Neural cell (in vitro differentiated cells): ENCODE data around the gene WNK2. TPM values are rescaled to one million over a fixed set of nuclear protein-coding genes. Genes with fewer than 3 reads are reported as not detected.

Experiments used
- H2AFZ ChIP-seq: fragments of 200-600, 300-800 bp; sonication (generic), shearing (Covaris generic); 2 replicates; pipeline ENCODE4 v1.6.0; 2014; ENCODE audit warnings: low read depth, mild to moderate bottlenecking, antibody characterized with exemption, low read length, moderate library complexity
- H3F3A ChIP-seq: fragments of 200-600 bp; shearing (Covaris generic); 2 replicates; pipeline ENCODE4 v1.6.1; 2016; ENCODE audit warnings: mild to moderate bottlenecking, moderate library complexity, mixed read lengths, antibody characterized with exemption, low read length; ENCODE audit not compliant: insufficient read depth, poor library complexity, severe bottlenecking
- H3K27ac ChIP-seq: fragments of 200-600, 300-800 bp; sonication (generic), shearing (Covaris generic); 2 replicates; pipeline ENCODE4 v1.5.1; 2014; ENCODE audit warnings: mild to moderate bottlenecking, low read length, moderate library complexity
- H3K27me3 ChIP-seq: fragments of 300-800, 200-600 bp; sonication (generic), shearing (Covaris generic); 2 replicates; pipeline ENCODE4 v1.6.0; 2014; ENCODE audit warnings: mild to moderate bottlenecking, low read depth, low read length, moderate library complexity; ENCODE audit not compliant: insufficient read depth
- H3K36me3 ChIP-seq: fragments of 300-800, 200-600 bp; sonication (generic), shearing (Covaris generic); 2 replicates; pipeline ENCODE4 v1.5.1; 2014; ENCODE audit warnings: mild to moderate bottlenecking, antibody characterized with exemption, low read length, moderate library complexity; ENCODE audit not compliant: insufficient read depth
- H3K4me2 ChIP-seq: fragments of 300-800, 200-600 bp; sonication (generic), shearing (Covaris generic); 2 replicates; pipeline ENCODE4 v1.6.0; 2014; ENCODE audit warnings: mild to moderate bottlenecking, low read length
- H3K4me3 ChIP-seq: fragments of 300-800, 200-600 bp; sonication (generic), shearing (Covaris generic); 2 replicates; pipeline ENCODE4 v1.5.1; 2014; ENCODE audit warnings: mild to moderate bottlenecking, low read length, moderate library complexity
- H3K79me2 ChIP-seq: fragments of 200-600 bp; shearing (Covaris generic); replicated peaks from 2 replicates; pipeline ENCODE4 v1.6.0; 2014; ENCODE audit warnings: mild to moderate bottlenecking, low read length, moderate library complexity; ENCODE audit not compliant: insufficient read depth
- H3K9ac ChIP-seq: fragments of 300-800, 200-600 bp; sonication (generic), shearing (Covaris generic); 2 replicates; pipeline ENCODE4 v1.6.1; 2016; ENCODE audit warnings: mild to moderate bottlenecking, low read length, mixed read lengths
- H3K9me2 ChIP-seq: fragments of 200-600 bp; shearing (Covaris generic); 2 replicates; pipeline ENCODE4 v1.6.1; 2016; ENCODE audit warnings: mild to moderate bottlenecking, low read length, mixed read lengths; ENCODE audit not compliant: insufficient read depth
- H3K9me3 ChIP-seq: fragments of 200-600, 300-800 bp; sonication (generic), shearing (Covaris generic); 2 replicates; pipeline ENCODE4 v1.6.1; 2016; ENCODE audit warnings: mild to moderate bottlenecking, mixed run types, low read length, moderate library complexity, mixed read lengths
- H4K20me1 ChIP-seq: fragments of 200-600 bp; shearing (Covaris generic); 2 replicates; pipeline ENCODE4 v1.6.1; 2016; ENCODE audit warnings: mild to moderate bottlenecking, mixed run types; ENCODE audit not compliant: insufficient read depth
- EP300 ChIP-seq: fragments of 450-650 bp; conservative IDR thresholded peaks from 2 replicates; pipeline ENCODE4 v1.6.1; 2014; ENCODE audit warnings: antibody characterized with exemption, mild to moderate bottlenecking, moderate library complexity; ENCODE audit not compliant: poor library complexity, severe bottlenecking
- EZH2 ChIP-seq: fragments of 200-600, 300-800 bp; shearing (Covaris generic), sonication (generic); IDR thresholded peaks from 2 replicates; pipeline ENCODE4 v1.6.1; 2014; ENCODE audit warnings: antibody characterized with exemption, low read length, borderline replicate concordance, mild to moderate bottlenecking; ENCODE audit not compliant: insufficient read depth, poor library complexity, severe bottlenecking
- MXI1 ChIP-seq: fragments of 450-650 bp; conservative IDR thresholded peaks from 2 replicates; pipeline ENCODE4 v1.6.1; 2014; ENCODE audit warnings: antibody characterized with exemption, mild to moderate bottlenecking; ENCODE audit not compliant: poor library complexity, severe bottlenecking
- POLR2AphosphoS5 ChIP-seq: IDR thresholded peaks from 2 replicates; pipeline ENCODE4 v1.6.1; 2012
- RAD21 ChIP-seq: fragments of 450-650 bp; conservative IDR thresholded peaks from 2 replicates; pipeline ENCODE4 v1.6.1; 2014; ENCODE audit warnings: antibody characterized with exemption, mild to moderate bottlenecking, moderate library complexity
- REST ChIP-seq: IDR thresholded peaks from 2 replicates; pipeline ENCODE4 v1.6.1; 2012; ENCODE audit warnings: borderline replicate concordance
- SMC3 ChIP-seq: fragments of 450-650 bp; conservative IDR thresholded peaks from 2 replicates; pipeline ENCODE4 v1.6.1; 2014; ENCODE audit warnings: antibody characterized with exemption, mild to moderate bottlenecking, moderate library complexity; ENCODE audit not compliant: poor library complexity
- TAF1 ChIP-seq: IDR thresholded peaks from 2 replicates; pipeline ENCODE4 v1.6.1; 2012; ENCODE audit warnings: low read depth
- polyA plus RNA-seq: library from polyadenylated mRNA; depleted of rRNA; stranded (reverse); fragments of >200 nt; gene quantifications from 2 replicates; pipeline ENCODE4 v1.2.3, GENCODE V29; 2014
- TF ChIP-seq, protein P1 (sequence below): fragments of 450-650 bp; IDR thresholded peaks from 2 replicates; pipeline ENCODE4 v1.5.1; 2014; ENCODE audit warnings: antibody characterized with exemption, mild to moderate bottlenecking, moderate library complexity; ENCODE audit not compliant: poor library complexity, severe bottlenecking

The WNK2 gene
- polyA plus RNA-seq, 1 donor from 2014 or later: 37.1 TPM

DNA sequence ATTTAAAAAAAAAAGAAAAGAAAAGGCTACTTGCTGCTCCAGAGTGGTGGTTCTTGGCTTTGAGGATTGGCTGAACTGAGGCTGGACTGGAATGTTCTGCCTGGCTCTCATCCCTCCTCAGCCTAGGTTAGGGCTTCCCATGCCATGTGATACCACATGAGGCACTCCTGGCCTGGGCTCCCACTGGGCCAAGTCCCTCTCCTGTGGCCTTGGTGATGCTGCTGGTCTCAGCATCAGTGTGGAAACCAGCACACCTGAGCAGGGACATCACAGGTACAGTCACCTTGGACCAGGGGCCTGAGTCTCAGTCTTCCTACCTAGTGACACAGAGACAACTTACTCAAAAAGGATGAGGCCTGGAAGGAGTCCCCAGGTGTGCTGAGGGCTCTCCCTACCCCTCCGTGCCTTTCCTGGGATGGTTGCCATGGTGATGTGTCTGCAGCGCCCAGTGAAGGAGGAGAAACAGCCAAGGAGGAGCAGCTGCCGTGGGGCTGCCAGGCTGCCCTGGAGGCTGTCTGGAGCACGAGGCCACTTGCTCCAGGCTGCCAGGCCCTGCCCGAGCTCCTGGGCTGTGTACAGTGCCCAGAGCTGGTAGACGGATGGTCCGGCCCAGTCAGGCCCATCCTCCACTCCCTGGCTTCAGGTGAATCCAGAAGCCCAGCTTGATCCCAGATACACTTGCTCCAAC, 71.0 kb downstream of the WNK2 start:
- H3K4me3 ChIP-seq: no peak overlapping the region
- no peak overlapping the region for H3K9ac ChIP-seq
- H2AFZ ChIP-seq: no peak overlapping the region
- no peak for TF ChIP-seq MXI1
- TF ChIP-seq, protein P1, sequence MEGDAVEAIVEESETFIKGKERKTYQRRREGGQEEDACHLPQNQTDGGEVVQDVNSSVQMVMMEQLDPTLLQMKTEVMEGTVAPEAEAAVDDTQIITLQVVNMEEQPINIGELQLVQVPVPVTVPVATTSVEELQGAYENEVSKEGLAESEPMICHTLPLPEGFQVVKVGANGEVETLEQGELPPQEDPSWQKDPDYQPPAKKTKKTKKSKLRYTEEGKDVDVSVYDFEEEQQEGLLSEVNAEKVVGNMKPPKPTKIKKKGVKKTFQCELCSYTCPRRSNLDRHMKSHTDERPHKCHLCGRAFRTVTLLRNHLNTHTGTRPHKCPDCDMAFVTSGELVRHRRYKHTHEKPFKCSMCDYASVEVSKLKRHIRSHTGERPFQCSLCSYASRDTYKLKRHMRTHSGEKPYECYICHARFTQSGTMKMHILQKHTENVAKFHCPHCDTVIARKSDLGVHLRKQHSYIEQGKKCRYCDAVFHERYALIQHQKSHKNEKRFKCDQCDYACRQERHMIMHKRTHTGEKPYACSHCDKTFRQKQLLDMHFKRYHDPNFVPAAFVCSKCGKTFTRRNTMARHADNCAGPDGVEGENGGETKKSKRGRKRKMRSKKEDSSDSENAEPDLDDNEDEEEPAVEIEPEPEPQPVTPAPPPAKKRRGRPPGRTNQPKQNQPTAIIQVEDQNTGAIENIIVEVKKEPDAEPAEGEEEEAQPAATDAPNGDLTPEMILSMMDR: no peak
- no peaks in the 10 kb centered on the region for H3K79me2 ChIP-seq
- no peak overlapping the region for H3K27ac ChIP-seq
- no peaks in the 10 kb centered on the region for H4K20me1 ChIP-seq
- no peaks in the 10 kb centered on the region for H3F3A ChIP-seq
- no peak overlapping the region for H3K4me2 ChIP-seq
- H3K9me3 ChIP-seq: no peaks in the 10 kb centered on the region
- H3K36me3 ChIP-seq: no peaks in the 10 kb centered on the region
- H3K27me3 ChIP-seq: no peaks in the 10 kb centered on the region
- no peaks in the 10 kb centered on the region for H3K9me2 ChIP-seq

- no peak overlapping the region for H2AFZ ChIP-seq
- no peak overlapping the region for H3K4me3 ChIP-seq
- H4K20me1 ChIP-seq: no peaks in the 10 kb centered on the region
- no peaks in the 10 kb centered on the region for H3K9me3 ChIP-seq
- TF ChIP-seq POLR2AphosphoS5 (no peak), SMC3 (no peak)
- H3K36me3 ChIP-seq: no peaks in the 10 kb centered on the region
- no peak overlapping the region for H3K4me2 ChIP-seq
- no peak overlapping the region for H3K27ac ChIP-seq
- H3K9ac ChIP-seq: no peak overlapping the region
- no peaks in the 10 kb centered on the region for H3K27me3 ChIP-seq
- H3K79me2 ChIP-seq: no peaks in the 10 kb centered on the region
- no peaks in the 10 kb centered on the region for H3F3A ChIP-seq
- H3K9me2 ChIP-seq: no peaks in the 10 kb centered on the region
These were observed 71.5 kb downstream of the WNK2 start for GRCh38 chr9:93255494-93255867.

- H3F3A ChIP-seq: no peaks in the 10 kb centered on the region
- H3K9ac ChIP-seq: no peak overlapping the region
- H4K20me1 ChIP-seq: no peaks in the 10 kb centered on the region
- H3K9me2 ChIP-seq: no peaks in the 10 kb centered on the region
- no peak overlapping the region for H2AFZ ChIP-seq
- H3K79me2 ChIP-seq: no peaks in the 10 kb centered on the region
- no peaks in the 10 kb centered on the region for H3K27me3 ChIP-seq
- no peaks in the 10 kb centered on the region for H3K9me3 ChIP-seq
- H3K4me2 ChIP-seq: no peak overlapping the region
- H3K4me3 ChIP-seq: no peak overlapping the region
- no peaks in the 10 kb centered on the region for H3K36me3 ChIP-seq
- no peak overlapping the region for H3K27ac ChIP-seq
- TF ChIP-seq SMC3: no peak
- no peak for TF ChIP-seq TAF1
- TF ChIP-seq MXI1: no peak
- no peak for TF ChIP-seq REST
- no peak for TF ChIP-seq EZH2
- no peak for TF ChIP-seq POLR2AphosphoS5
- TF ChIP-seq, protein P1: no peak
- TF ChIP-seq EP300: no peak
- no peak for TF ChIP-seq RAD21
These were observed 72.3 kb downstream of the WNK2 start for GRCh38 chr9:93255994-93256877.
